ENCODE measurements around the gene ADARB2.

ADARB2 gene

DNA sequence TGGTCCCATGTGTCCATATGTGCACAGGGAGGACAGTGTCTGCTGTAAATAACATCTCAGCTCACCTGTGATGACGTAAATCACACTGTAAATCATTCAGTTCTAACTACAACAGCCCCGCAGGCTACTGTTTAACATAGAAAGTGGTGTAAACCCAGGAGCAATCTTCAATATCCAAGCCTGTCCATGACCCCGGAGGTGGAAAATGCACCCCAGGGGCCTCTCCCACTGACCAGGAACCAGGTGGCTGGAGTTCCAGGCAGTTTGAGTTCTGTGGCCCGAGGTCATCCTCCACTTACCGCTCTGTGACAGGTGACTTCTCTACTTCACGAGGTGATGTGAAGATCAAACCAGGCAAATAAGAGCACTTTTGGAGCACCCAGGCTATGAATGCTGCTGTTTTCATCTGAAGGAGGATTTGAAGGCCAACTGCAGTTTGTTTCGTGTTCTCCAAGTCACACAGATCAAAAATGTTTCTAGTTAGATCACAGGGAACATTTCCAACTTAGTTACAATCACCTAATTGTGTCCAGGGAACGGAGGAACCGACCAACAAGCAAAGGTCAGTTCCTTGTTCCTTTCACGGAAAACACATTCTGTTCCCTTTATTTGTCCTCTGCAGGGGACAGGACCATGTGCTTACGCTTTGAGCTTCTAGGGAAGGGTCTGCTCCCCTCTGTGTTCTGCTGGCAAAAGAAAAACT, 549.3 kb downstream of the ADARB2 start:
- TF ChIP-seq ZFX (IDR thresholded peaks at IDR 0.05; ENCODE audit: borderline replicate concordance) = no peak
- TF ChIP-seq, protein P1, sequence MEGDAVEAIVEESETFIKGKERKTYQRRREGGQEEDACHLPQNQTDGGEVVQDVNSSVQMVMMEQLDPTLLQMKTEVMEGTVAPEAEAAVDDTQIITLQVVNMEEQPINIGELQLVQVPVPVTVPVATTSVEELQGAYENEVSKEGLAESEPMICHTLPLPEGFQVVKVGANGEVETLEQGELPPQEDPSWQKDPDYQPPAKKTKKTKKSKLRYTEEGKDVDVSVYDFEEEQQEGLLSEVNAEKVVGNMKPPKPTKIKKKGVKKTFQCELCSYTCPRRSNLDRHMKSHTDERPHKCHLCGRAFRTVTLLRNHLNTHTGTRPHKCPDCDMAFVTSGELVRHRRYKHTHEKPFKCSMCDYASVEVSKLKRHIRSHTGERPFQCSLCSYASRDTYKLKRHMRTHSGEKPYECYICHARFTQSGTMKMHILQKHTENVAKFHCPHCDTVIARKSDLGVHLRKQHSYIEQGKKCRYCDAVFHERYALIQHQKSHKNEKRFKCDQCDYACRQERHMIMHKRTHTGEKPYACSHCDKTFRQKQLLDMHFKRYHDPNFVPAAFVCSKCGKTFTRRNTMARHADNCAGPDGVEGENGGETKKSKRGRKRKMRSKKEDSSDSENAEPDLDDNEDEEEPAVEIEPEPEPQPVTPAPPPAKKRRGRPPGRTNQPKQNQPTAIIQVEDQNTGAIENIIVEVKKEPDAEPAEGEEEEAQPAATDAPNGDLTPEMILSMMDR (IDR thresholded peaks at IDR 0.05) = no peak
- H3K27ac ChIP-seq = no peak overlapping the region

DNA sequence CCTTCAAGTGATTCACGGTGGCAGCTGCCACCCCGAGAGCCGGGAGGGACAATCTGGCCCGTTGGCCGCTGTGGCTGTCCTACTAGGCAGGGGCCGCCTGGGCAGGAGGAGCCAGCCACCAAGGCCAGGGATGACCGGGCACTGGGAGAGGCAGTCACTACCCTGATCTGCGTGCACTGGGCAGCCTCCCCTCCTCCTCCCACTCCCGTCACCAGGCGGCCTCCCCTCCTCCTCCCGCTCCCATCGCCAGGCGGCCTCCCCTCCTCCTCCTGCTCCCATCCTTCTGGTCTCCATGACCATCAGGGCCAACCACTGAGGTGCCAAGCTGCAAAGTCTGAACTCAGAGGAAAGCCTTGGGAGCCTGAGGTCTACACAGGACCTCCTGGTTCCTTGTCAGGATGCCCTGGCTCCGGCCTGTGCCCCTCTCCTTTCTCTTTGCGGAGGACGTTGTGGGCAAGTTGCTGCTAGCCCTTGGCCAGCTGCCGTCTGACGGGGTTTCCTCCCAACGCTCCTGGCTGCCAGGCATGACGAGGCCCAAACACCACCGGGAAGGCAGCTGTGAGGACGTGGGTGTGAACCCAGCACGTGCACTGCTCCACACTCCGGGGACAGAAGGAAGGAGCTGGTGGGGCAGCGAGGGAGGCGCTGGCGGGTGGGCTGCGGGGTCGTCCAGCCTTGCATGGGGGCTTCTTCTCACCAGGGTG, 550.0 kb downstream of the ADARB2 start:
- TF ChIP-seq, protein P1 (IDR thresholded peaks at IDR 0.05) = no peak
- no peak for TF ChIP-seq ZFX (IDR thresholded peaks at IDR 0.05; ENCODE audit: borderline replicate concordance)
- H3K27ac ChIP-seq = no peak overlapping the region

DNA sequence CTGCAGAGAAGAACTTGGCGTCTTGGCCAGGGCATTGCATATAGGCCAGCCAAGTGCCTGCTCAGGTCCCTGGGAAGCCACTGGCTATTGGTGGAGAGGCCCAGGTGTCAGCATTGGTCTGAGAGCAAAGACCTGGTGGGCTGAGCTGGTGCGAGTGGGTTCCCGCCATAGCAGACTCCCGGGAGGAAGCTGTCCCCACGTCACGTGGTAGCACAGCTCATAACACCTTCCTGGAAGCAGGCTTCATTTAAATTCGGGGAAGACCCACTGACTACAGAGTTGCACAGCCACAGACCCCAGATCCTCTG, 550.7 kb downstream of the ADARB2 start:
- TF ChIP-seq, protein P1 (IDR thresholded peaks at IDR 0.05) = no peak
- no peak for TF ChIP-seq ZFX (IDR thresholded peaks at IDR 0.05; ENCODE audit: borderline replicate concordance)

DNA sequence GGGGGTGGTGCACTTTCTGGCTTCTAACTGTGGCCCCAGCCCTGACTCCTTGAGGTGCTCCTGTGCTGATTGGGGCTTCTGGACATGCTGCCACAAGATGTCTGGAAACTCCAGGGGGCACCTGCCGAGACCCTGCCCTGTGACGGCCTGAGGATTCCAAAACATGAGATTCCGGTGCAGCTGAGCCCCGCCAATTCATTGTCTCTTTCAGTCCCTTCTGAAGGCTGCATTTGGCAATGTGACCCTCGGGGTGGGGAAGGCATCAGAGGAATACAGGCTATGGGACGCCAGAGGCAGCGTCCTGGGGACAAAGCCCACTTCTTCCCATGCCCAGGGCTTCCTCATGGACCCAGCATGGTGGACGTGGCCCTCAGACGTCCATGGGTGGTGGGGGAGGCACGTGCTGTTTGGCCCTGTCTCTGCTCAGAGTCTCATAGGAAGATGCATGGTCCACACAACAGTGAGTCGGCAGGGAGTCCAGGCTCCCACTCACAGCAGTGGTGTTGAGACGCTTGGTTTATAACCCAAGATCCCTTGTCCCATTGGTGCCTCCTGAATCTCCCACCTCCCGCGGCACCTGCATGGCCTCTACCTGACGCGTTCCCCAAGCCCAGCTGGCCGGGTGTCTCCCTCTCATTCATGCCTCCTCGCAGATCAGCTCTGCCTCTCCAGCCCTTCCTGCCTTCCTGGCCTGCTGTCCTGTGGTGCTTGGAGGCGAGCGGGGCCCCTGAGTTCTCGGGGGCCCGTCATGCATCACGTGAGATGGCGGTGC, 551.2 kb downstream of the ADARB2 start:
- no peak for TF ChIP-seq ZFX (IDR thresholded peaks at IDR 0.05; ENCODE audit: borderline replicate concordance)
- H3K27ac ChIP-seq = no peak overlapping the region

More for the DNA sequence above, 550.7 kb downstream of the ADARB2 start:
- no peak overlapping the region for H3K27ac ChIP-seq

GRCh38 chr10:1184541-1185430, 552.5 kb downstream of the ADARB2 start:
- H3K27ac ChIP-seq = no peak overlapping the region
- TF ChIP-seq, protein P1 (IDR thresholded peaks at IDR 0.05) = no peak

- TF ChIP-seq, protein P1 (IDR thresholded peaks at IDR 0.05) = no peak
- TF ChIP-seq ZFX (IDR thresholded peaks at IDR 0.05; ENCODE audit: borderline replicate concordance) = no peak
Measured at GRCh38 chr10:1183701-1184100, 553.6 kb downstream of the ADARB2 start.

DNA sequence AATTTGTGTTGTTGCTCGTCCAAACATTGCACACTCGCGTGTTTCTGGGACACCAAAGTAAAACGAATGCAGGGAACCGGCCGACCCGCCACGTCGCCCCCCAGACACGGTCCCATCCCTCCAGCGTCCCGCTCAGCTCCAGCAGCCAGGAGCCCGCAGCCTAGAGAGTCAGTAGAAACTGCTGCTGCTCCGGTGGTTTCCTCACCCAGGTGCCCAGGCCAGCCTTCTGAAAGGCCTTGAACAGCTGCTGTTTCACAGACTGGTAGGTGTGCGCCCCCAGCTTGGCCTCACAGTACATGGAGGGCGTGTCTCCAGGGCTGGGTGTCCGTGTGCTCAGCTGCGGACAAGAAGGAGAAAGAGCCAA, 554.3 kb downstream of the ADARB2 start:
- no peak for TF ChIP-seq ZFX (IDR thresholded peaks at IDR 0.05; ENCODE audit: borderline replicate concordance)
- TF ChIP-seq, protein P1 (IDR thresholded peaks at IDR 0.05) = no peak
- H3K27ac ChIP-seq = no peak overlapping the region

More at GRCh38 chr10:1183701-1184100, 553.6 kb downstream of the ADARB2 start:
- H3K27ac ChIP-seq = no peak overlapping the region
